CD4-positive, alpha-beta T cell treated with Interleukin-1 beta for 1 hour (primary cell): Measurements from ENCODE around the gene OR2A5.
"Not testable (repeated sequence)": the region's sequence is repeated elsewhere in the genome, so short reads cannot be mapped to it uniquely, and the experiment has no call there.

Source experiments
- DNase-seq, 2 donors: peaks; one replicate each; pipeline ENCODE4 v3.0.0-alpha.2; 2020 to 2022

OR2A5 gene

GRCh38 chr7:144048648-144049047 is at the start of gene OR2A5:
Gene OR2A5, plus strand, starts transcription at chr7:144048948. Its CDS starts 1,454 bp downstream, at chr7:144050402.
- no peak for DNase-seq

- no peak for DNase-seq
These were observed 48.7 kb upstream of the OR2A5 start, which contains the start of gene OR6B1 for GRCh38 chr7:144000020-144000419. Gene OR6B1, plus strand, starts transcription at chr7:144000320. Its CDS starts 3,677 bp downstream, at chr7:144003997.

- no peak for DNase-seq
These were observed 47.2 kb upstream of the OR2A5 start for GRCh38 chr7:144001543-144001942.

GRCh38 chr7:144004703-144005102 is 44.0 kb upstream of the OR2A5 start:
- DNase-seq: no peak

- DNase-seq: no peak
These were observed 42.6 kb upstream of the OR2A5 start for GRCh38 chr7:144006029-144006691.

- DNase-seq: no peak
These were observed 42.1 kb upstream of the OR2A5 start for GRCh38 chr7:144006692-144007042.

GRCh38 chr7:144009361-144009760 is 39.4 kb upstream of the OR2A5 start:
- no peak for DNase-seq

GRCh38 chr7:144010061-144010460 is 38.7 kb upstream of the OR2A5 start:
- DNase-seq: not testable (repeated sequence)

- not testable (repeated sequence) for DNase-seq
These were observed 37.9 kb upstream of the OR2A5 start for GRCh38 chr7:144010821-144011220.

GRCh38 chr7:144011458-144012230 is 37.1 kb upstream of the OR2A5 start:
- no peak for DNase-seq

- no peak for DNase-seq
These were observed 30.7 kb upstream of the OR2A5 start for GRCh38 chr7:144018065-144018464.

- no peak for DNase-seq
These were observed 29.3 kb upstream of the OR2A5 start for GRCh38 chr7:144019457-144019856.

GRCh38 chr7:144020340-144020739 is 28.4 kb upstream of the OR2A5 start:
- no peak for DNase-seq

GRCh38 chr7:144022169-144022568 is 26.6 kb upstream of the OR2A5 start:
- DNase-seq: no peak

GRCh38 chr7:144023171-144023827 is 25.4 kb upstream of the OR2A5 start:
- DNase-seq: no peak

GRCh38 chr7:144024213-144024612 is 24.5 kb upstream of the OR2A5 start:
- no peak for DNase-seq

- DNase-seq: no peak
These were observed 22.4 kb upstream of the OR2A5 start for GRCh38 chr7:144026203-144026883.

- no peak for DNase-seq
These were observed 21.7 kb upstream of the OR2A5 start for GRCh38 chr7:144027070-144027469.

GRCh38 chr7:144027974-144028373 is 20.8 kb upstream of the OR2A5 start:
- no peak for DNase-seq

GRCh38 chr7:144028547-144028946 is 20.2 kb upstream of the OR2A5 start:
- no peak for DNase-seq

- DNase-seq: no peak
These were observed 16.2 kb upstream of the OR2A5 start for GRCh38 chr7:144032516-144032915.

- no peak for DNase-seq
These were observed 15.6 kb upstream of the OR2A5 start for GRCh38 chr7:144032985-144033709.

GRCh38 chr7:144035385-144035784 is 13.4 kb upstream of the OR2A5 start:
- no peak for DNase-seq
